Measurements from ENCODE around the gene AKAP8. TPM values are rescaled to one million over a fixed set of nuclear protein-coding genes. Genes with fewer than 3 reads are reported as not detected.
"Not testable (repeated sequence)": the region's sequence is repeated elsewhere in the genome, so short reads cannot be mapped to it uniquely, and the experiment has no call there.

Gene AKAP8
- total RNA-seq, 2 donors from 2014 or later, result 38.3 to 44.3 TPM

GRCh38 chr19:15379999-15380647, 536 bp upstream of the AKAP8 start:
- ATAC-seq (peak; percentile 55), DNase-seq (peak; percentile 78 to 79)
- intact Hi-C loops (cut with DNase I, micrococcal nuclease), result no loop called here

GRCh38 chr19:15378534-15379082, 979 bp downstream of the AKAP8 start:
- ATAC-seq, result peak; percentile 30
- intact Hi-C loops (cut with DNase I, micrococcal nuclease), result no loop called here

DNA sequence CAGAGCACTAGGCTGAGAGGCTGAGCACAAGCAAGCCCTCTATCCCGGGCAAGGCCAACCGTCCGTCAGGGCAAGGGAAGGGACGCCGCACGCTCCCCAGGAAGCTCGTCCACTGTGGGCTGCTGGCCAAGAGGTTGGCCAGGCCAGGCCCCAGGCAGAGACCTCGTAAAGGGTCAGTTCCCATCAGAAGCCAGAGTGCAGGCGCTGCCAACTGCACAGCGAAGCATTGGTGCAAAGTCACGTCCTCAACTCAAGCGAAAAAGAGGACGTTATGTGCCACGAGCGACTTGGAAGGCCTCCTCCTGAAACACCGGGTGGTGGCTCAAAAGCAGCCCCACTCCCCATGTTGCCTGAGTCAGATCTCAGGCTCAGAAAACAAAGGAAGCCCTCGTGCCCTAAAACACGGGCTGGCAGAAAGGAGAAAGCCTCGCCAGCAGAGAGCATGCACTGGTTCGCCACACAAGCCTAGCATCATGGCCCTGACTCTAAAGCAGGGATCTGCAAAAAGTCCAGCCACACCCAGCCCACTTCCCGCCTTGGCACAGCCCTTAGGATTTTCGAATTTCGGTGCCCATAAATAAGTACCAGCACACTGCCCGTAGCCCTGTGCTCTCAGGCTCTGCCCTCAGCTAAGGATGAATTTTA, 4.7 kb downstream of the AKAP8 start:
- DNase-seq (no peak), ATAC-seq (no peak)
- intact Hi-C loops (cut with DNase I, micrococcal nuclease), result no loop called here

More at GRCh38 chr19:15378534-15379082, 979 bp downstream of the AKAP8 start:
- peak; percentile 58 to 73 for DNase-seq

DNA sequence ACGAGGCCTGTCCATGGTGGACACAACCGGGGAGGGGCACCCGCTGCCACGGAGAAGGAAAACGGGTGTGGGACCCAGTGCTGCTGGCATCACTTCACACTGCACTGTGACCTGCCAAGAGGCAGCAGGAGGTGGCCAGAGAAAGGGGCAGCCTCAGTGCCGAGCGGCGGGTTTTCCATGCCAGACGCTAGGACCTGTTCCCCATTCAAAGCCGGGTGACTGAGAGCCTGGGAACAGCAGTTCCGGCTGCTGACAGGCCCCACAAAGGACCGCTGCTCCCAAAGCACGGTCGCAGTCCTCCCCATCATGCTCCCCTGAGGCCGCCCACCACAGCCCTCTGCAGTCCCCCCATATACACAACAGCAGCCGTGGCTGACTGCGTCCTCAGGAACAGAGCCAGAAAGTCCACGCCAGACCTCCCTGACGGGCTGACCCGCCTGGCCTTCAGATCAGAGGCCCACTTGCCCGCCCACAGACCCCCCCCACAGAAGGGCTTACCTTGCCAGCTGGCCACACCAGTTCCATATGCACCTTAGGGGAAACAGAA, 5.4 kb downstream of the AKAP8 start:
- intact Hi-C loops (cut with DNase I, micrococcal nuclease), result no loop called here
- no peak for DNase-seq
- ATAC-seq, result no peak

DNA sequence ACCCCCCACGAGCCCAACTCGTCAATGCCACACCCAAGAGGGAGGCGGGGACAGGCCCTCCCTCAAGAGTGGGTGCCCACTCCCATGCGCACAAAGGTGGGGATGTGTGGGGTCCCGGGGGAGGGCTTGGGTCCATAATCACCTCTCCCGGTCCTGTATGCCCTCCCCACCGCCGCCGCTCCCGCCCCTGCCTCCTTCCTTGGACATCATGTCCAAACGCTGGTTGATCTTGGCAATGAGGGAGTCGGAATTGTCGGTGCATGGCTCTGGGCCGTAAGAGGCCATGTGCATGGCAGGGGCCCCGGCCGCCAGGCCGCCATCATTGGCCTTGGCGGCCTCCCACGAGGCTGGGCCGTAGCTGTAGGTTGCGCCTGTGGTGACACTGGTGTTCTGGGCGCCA, 5.9 kb downstream of the AKAP8 start:
- intact Hi-C loops (cut with DNase I, micrococcal nuclease), result no loop called here
- no peak for ATAC-seq
- no peak for DNase-seq

GRCh38 chr19:15372891-15373301, 6.7 kb downstream of the AKAP8 start:
- ATAC-seq, result no peak
- intact Hi-C loops (cut with DNase I, micrococcal nuclease), result no loop called here

GRCh38 chr19:15372470-15372869, 7.1 kb downstream of the AKAP8 start:
- ATAC-seq (no peak), DNase-seq (no peak)
- intact Hi-C loops (cut with DNase I, micrococcal nuclease), result no loop called here

More at GRCh38 chr19:15372891-15373301, 6.7 kb downstream of the AKAP8 start:
- no peak for DNase-seq

GRCh38 chr19:15371786-15372380, 7.7 kb downstream of the AKAP8 start:
- intact Hi-C loops (cut with DNase I, micrococcal nuclease), result no loop called here
- DNase-seq, result no peak
- ATAC-seq, result no peak

GRCh38 chr19:15371119-15371518, 8.5 kb downstream of the AKAP8 start:
- intact Hi-C loops (cut with DNase I, micrococcal nuclease), result no loop called here
- DNase-seq (no peak), ATAC-seq (no peak)

DNA sequence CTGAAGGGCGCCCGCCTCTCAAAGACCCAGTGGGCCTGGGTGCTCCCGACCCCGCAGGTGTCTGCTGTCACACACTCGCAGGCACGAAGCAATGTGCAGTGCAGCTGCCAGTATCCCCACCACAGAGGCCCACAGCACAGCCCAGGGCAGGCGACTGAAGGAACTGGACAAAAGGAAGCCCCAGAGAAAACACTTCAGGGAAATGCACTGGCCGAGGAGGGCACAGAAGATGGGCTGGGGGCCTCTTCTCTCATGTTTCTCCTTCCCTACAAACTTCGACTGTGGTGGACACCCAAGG, 10.0 kb downstream of the AKAP8 start:
- intact Hi-C loops (cut with DNase I, micrococcal nuclease), result no loop called here
- ATAC-seq, result no peak
- DNase-seq, result no peak

DNA sequence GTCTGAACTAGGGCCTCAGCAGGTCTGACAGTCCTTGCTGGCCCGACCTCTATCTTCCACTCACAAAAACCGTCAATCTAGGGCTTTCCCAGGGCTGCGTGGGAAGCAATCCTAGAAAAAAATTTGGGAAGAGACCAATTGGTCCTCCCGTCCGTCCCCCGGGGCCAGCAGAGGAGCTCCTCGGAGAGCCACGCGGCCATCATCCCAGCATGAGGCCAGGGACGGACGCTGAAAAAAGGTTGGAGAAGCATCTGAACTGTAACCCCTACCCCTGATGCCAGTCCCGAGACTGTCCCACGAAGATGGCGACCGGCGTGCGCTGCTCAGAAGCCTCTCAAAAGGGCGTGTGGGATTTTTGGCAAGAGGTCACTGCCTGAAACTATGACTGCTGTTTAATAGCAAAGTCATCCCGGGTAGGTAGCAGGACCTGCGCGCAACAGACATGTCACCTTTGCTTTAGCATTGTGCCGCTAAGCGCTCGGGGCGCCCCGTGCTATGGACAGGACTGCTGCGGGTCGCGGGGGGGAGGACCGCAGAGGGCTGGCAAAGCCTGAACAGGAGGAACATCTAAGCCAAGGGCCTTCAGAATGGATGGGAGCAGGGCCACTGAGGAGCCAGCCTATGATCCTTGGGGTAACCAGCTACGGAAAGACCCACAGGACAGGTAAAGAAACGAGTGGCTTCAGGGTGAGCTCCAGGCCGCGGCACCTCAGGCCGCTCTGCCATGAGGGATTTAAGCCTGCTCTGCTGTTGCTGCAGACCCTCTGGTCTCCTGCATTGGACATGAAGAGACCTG, 10.6 kb downstream of the AKAP8 start:
- ATAC-seq (no peak), DNase-seq (no peak)
- intact Hi-C loops (cut with DNase I, micrococcal nuclease), result no loop called here

DNA sequence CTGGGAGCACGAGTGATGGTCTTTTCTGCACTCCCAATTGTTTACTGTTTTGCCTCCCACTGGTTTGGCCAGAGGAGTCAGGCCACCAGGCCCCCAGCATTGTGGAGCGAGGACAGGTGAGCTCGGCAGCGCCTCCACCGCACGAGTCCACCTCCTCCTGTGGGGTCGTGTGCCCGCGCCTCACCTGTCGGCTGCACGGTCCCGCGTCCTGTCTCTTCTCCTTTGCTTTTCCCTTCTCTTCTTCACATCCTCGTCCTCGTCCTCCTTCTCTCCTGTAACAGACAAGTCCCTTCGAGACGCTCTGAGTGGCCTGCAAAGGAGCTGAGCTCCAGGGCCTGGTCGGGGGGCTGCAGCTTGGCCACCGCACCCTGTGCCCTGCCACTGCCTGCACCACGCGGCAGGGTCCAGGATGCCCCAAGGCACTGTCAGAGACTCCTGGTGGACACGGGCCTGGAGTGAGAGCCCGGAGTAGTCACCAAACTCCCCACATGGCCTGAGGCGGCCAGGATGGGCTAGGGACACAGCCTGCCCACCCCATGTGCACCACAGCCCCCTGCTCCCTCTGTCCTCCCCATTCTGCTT, 11.4 kb downstream of the AKAP8 start:
- ATAC-seq (peak; percentile 12), DNase-seq (no peak)
- intact Hi-C loops (cut with DNase I, micrococcal nuclease), result no loop called here

GRCh38 chr19:15367439-15367838, 12.1 kb downstream of the AKAP8 start:
- ATAC-seq, result peak; percentile 44
- intact Hi-C loops (cut with DNase I, micrococcal nuclease), result no loop called here

GRCh38 chr19:15365264-15365663, 14.3 kb downstream of the AKAP8 start:
- DNase-seq (no peak), ATAC-seq (no peak)
- intact Hi-C loops (cut with DNase I, micrococcal nuclease), result no loop called here

More at GRCh38 chr19:15367439-15367838, 12.1 kb downstream of the AKAP8 start:
- no peak for DNase-seq

DNA sequence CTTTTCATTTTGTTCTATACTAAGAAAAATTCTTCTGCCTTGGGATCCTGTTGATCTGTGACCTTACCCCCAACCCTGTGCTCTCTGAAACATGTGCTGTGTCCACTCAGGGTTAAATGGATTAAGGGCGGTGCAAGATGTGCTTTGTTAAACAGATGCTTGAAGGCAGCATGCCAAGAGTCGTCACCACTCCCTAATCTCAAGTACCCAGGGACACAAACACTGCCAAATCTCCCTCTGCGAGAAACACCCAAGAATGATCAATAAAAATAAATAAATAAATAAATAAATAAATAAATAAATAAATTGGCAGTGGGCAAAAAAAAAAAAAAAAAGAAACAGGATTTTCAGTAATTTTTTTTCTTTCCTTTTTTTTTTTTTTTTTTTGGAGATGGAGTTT, 15.8 kb downstream of the AKAP8 start:
- intact Hi-C loops (cut with DNase I, micrococcal nuclease); DNase-seq; ATAC-seq: not testable (repeated sequence)

DNA sequence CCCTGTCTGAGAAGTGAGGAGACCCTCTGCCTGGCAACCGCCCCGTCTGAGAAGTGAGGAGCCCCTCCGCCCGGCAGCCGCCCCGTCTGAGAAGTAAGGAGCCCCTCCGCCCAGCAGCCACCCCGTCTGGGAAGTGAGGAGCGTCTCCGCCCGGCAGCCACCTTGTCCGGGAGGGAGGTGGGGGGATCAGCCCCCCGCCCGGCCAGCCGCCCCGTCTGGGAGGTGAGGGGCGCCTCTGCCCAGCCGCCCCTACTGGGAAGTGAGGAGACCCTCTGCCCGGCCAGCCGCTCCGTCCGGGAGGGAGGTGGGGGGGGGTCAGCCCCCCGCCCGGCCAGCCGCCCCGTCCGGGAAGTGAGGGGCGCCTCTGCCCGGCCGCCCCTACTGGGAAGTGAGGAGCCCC, 16.5 kb downstream of the AKAP8 start:
- DNase-seq; intact Hi-C loops (cut with DNase I, micrococcal nuclease); ATAC-seq: not testable (repeated sequence)

DNA sequence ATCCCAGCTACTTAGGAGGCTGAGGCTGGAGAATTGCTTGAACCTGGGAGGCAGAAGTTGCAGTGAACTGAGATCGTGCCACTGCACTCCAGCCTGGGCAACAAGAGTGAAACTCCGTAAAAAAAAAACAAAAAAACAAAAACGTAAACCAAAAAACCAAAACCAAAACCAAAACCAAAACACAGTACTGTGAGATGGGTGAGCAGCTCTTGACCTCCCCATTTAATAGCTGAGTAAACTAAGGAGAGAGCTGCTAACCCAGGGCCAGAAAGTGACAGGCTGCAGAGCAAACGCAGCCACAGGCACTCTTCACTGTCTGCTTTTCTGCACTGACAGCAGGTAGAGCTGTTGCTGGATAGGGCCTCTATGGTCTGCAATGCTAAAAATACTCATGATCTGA, 19.6 kb downstream of the AKAP8 start:
- DNase-seq; intact Hi-C loops (cut with DNase I, micrococcal nuclease); ATAC-seq: not testable (repeated sequence)

DNA sequence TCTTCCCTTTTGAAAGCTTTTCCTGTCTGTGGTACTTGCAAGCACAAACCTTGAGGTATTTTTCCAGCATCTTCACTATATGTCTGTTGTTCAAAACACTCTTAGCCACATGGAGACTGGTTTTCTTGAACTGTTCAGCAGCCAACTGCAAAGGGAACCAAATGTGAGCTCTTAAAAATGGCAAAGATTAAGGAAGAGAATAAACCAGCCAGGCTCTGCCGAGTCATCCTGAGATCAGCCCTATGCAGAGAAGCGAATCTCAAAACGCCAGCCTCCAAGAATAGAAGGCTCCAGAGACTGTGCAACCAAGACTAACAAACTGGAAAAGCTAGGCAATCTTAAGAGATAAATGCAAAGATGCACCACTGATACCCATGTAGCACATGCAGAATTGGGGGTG, 20.7 kb downstream of the AKAP8 start:
- intact Hi-C loops (cut with DNase I, micrococcal nuclease), result no loop called here
- no peak for DNase-seq
- ATAC-seq, result no peak

DNA sequence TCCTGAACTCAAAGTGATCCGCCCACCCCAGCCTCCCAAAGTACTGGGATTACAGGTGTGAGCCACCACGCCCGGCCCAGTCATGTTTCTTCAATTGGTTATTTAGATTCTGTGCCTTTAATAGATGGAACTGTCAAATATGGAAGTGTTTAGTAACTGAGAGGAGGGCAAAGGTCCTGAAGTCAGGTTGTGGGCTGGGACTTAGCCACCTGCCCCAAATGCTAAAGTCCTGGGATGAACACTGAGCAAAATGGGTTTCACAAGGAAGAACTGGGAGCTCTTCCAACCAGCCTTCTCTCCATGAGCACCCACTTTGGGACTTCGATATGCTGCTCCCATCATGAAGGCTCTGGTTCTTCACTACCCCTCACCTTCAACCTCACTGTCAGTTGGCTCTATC, 21.7 kb downstream of the AKAP8 start:
- ATAC-seq, result peak; percentile 52
- no peak for DNase-seq
- intact Hi-C loops (cut with DNase I, micrococcal nuclease), result no loop called here
